Calu3 (cell line): ENCODE data around the gene LARGE1. TPM values are rescaled to one million over a fixed set of nuclear protein-coding genes. Genes with fewer than 3 reads are reported as not detected.

Experiments
- BruUV-seq: library from RNA; stranded (reverse); fragments of 400-500 nt; replicated peaks from 2 replicates; lab custom pipeline; 2021; lab: Mats Ljungman, UMichigan
- CTCF ChIA-PET: fragments of 300-600 bp; sonication (Branson Sonifier 250); formaldehyde crosslinking; loops from one replicate; lab custom pipeline; 2022; ENCODE audit warnings: antibody characterized with exemption; lab: Charles Lee
- DNase-seq: peaks from one replicate; pipeline ENCODE4 v3.0.0; 2022
- H3K27ac Mint-ChIP-seq: one replicate; pipeline ENCODE4 v1.8.0; 2022; ENCODE audit warnings: mixed read lengths; ENCODE audit not compliant: unreplicated experiment
- H3K27me3 Mint-ChIP-seq: one replicate; pipeline ENCODE4 v1.8.0; 2022; ENCODE audit warnings: mixed read lengths; ENCODE audit not compliant: unreplicated experiment
- H3K36me3 Mint-ChIP-seq: one replicate; pipeline ENCODE4 v1.8.0; 2022; ENCODE audit warnings: mild to moderate bottlenecking, moderate library complexity, mixed read lengths; ENCODE audit not compliant: insufficient read depth, unreplicated experiment
- H3K4me1 Mint-ChIP-seq: one replicate; pipeline ENCODE4 v1.8.0; 2022; ENCODE audit warnings: mild to moderate bottlenecking, low read depth, mixed read lengths; ENCODE audit not compliant: unreplicated experiment
- H3K4me3 Mint-ChIP-seq: one replicate; pipeline ENCODE4 v1.8.0; 2022; ENCODE audit warnings: mild to moderate bottlenecking, low read depth, moderate library complexity, mixed read lengths; ENCODE audit not compliant: unreplicated experiment
- H3K9me3 Mint-ChIP-seq: one replicate; pipeline ENCODE4 v1.8.0; 2022; ENCODE audit warnings: low read depth, mixed read lengths; ENCODE audit not compliant: unreplicated experiment
- intact Hi-C: fragments of 100-400 bp; cut with micrococcal nuclease; formaldehyde crosslinking; loops from one replicate; pipeline ENCODE4 v1.10.0; 2022; ENCODE audit not compliant: unreplicated experiment
- total RNA-seq: library from RNA; stranded (reverse); gene quantifications from 2 replicates; pipeline ENCODE4 v1.2.3, GENCODE V29; 2022
- TF ChIP-seq, protein P1 (sequence below): fragments of 200-600 bp; IDR thresholded peaks from one replicate; pipeline ENCODE4 v1.8.0; 2022; ENCODE audit warnings: antibody characterized with exemption; ENCODE audit not compliant: unreplicated experiment

The LARGE1 gene
- total RNA-seq, 1 experiment from 2014 or later: 11.6 TPM

DNA sequence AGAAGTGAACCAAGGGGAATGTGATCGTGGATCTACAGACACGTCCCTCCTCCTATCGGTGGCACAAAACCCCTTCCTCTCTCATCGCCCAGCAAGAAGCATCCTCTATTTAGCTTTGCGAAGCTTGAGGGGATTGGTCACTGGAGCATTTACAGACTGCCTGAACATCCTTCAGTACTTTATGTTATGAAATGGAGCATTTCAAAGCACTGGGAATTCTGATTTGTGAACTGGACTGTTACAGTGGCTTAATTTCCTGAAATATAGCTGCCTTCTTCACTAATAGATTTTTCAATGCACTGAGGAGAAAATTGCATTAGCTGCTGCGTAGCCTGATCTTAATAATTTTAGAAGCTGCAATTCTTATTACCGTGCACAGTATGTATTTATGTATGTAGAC lies 344.5 kb downstream of the LARGE1 start:
- Mint-ChIP-seq H3K4me3 (no peak overlapping the region), H3K9me3 (no peaks in the 10 kb centered on the region), H3K4me1 (peaks cover 27% of the 10 kb centered on the region), H3K27ac (no peak overlapping the region), H3K36me3 (peaks cover 5% of the 10 kb centered on the region), H3K27me3 (no peaks in the 10 kb centered on the region)
- CTCF ChIA-PET: no interaction called here
- intact Hi-C loops: no loop called here
- no TSS peak for BruUV-seq
- TF ChIP-seq, protein P1, sequence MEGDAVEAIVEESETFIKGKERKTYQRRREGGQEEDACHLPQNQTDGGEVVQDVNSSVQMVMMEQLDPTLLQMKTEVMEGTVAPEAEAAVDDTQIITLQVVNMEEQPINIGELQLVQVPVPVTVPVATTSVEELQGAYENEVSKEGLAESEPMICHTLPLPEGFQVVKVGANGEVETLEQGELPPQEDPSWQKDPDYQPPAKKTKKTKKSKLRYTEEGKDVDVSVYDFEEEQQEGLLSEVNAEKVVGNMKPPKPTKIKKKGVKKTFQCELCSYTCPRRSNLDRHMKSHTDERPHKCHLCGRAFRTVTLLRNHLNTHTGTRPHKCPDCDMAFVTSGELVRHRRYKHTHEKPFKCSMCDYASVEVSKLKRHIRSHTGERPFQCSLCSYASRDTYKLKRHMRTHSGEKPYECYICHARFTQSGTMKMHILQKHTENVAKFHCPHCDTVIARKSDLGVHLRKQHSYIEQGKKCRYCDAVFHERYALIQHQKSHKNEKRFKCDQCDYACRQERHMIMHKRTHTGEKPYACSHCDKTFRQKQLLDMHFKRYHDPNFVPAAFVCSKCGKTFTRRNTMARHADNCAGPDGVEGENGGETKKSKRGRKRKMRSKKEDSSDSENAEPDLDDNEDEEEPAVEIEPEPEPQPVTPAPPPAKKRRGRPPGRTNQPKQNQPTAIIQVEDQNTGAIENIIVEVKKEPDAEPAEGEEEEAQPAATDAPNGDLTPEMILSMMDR: no peak
- no peak for DNase-seq

DNA sequence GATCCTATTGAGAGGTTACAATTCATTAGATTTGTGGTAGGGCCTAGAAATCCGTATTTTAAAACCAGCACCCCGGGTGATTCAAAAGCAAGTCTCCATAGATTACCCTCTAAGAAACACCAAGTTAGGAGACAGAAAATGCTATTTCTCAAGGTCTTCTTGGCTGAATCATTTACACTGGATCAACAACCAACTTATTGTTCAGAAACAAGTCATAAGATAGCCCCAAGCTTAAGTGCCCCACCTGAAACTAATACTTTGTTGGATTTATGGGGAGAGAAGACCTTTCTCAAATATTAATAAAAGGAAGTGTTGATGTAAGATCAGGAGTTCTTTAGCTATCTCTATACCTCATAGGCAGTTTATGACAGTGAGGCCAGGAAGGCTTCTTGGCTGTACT lies 345.2 kb downstream of the LARGE1 start:
- peaks cover 5% of the 10 kb centered on the region for H3K36me3 Mint-ChIP-seq
- peaks cover 27% of the 10 kb centered on the region for H3K4me1 Mint-ChIP-seq
- intact Hi-C loops: no loop called here
- no peak overlapping the region for H3K27ac Mint-ChIP-seq
- DNase-seq: no peak
- no peaks in the 10 kb centered on the region for H3K9me3 Mint-ChIP-seq
- H3K27me3 Mint-ChIP-seq: no peaks in the 10 kb centered on the region
- no peak overlapping the region for H3K4me3 Mint-ChIP-seq
- TF ChIP-seq, protein P1: no peak
- CTCF ChIA-PET: interaction anchor here (0.7 kb wide), 1 partner anchor 273 kb away, joined by 4 read pairs; no protein-coding TSS in a partner anchor
- BruUV-seq: no TSS peak

DNA sequence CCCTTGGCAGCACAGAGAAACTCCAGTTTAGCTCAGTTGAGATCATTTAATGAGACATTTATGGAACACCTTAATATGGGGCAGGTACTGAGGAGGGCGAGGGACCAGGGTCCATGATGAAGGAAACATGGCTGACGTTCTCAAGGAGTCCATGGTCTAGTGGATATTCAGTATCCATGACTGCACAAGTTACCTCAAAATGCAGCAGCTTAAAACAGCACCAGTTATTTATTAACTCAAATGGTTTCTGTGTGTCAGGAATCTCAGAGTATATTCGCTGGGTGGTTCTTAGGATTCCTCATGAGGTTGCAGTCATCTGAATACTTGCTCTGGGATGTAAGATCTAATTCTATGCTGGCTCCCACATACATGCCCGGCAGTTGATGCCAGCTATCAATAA lies 346.8 kb downstream of the LARGE1 start:
- Mint-ChIP-seq H3K4me1 (peaks cover 24% of the 10 kb centered on the region), H3K27me3 (no peaks in the 10 kb centered on the region), H3K27ac (no peak overlapping the region), H3K4me3 (no peak overlapping the region), H3K36me3 (peaks cover 5% of the 10 kb centered on the region), H3K9me3 (no peaks in the 10 kb centered on the region)
- TF ChIP-seq, protein P1: no peak
- no TSS peak for BruUV-seq
- DNase-seq: no peak
- CTCF ChIA-PET: no interaction called here
- intact Hi-C loops: no loop called here

DNA sequence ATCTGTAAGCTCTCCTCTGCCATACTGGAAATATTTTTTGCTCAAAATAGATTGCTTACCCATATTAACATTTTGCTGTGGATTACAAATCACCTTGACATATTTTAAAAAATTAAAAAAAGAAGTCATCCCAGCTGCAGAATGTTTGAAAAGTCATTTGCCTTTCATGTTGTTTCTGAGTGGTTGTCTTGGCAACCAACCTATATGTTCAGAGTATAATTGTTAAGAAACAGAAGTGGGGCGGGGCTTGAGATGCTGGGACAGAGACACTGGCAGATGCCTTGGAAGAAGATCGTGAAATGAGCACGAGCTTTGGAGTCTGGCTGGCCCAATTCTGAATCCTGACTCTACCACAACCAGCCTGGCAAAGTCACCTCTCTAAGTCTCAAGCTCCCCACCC lies 348.2 kb downstream of the LARGE1 start:
- TF ChIP-seq, protein P1: no peak
- no TSS peak for BruUV-seq

More for the DNA sequence above, 348.2 kb downstream of the LARGE1 start:
- Mint-ChIP-seq H3K9me3 (no peaks in the 10 kb centered on the region), H3K27me3 (no peaks in the 10 kb centered on the region), H3K36me3 (no peaks in the 10 kb centered on the region), H3K27ac (no peak overlapping the region), H3K4me1 (peaks cover 10% of the 10 kb centered on the region), H3K4me3 (no peak overlapping the region)
- DNase-seq: no peak
- intact Hi-C loops: no loop called here
- CTCF ChIA-PET: no interaction called here
